HepG2 (cell line): ENCODE measurements around the gene POMT2. TPM values are rescaled to one million over a fixed set of nuclear protein-coding genes. Genes with fewer than 3 reads are reported as not detected.

ENCODE experiments used
- ATAC-seq: fragments of 200-7000 bp; cut with Tn5 transposase; 3 replicates; pipeline ENCODE4 v1.9.1; 2020; ENCODE audit warnings: mild to moderate bottlenecking, moderate library complexity
- BruUV-seq: library from RNA; stranded (reverse); fragments of 400-500 nt; replicated peaks from 2 replicates; lab custom pipeline; 2021; lab: Mats Ljungman, UMichigan
- CTCF ChIA-PET: fragments of 300-600 bp; formaldehyde crosslinking; extraction: SDS; loops from one replicate; lab custom pipeline; 2021; ENCODE audit warnings: low total read pairs, inconsistent platforms, low intra/inter-chr PET ratio; lab: Yijun Ruan, JAX
- POLR2A ChIA-PET: fragments of 350-600 bp; sonication (Branson Sonifier 250); formaldehyde crosslinking; loops from one replicate; lab custom pipeline; 2020; ENCODE audit warnings: antibody characterized with exemption, inconsistent platforms; lab: Yijun Ruan, JAX
- DNase-seq: peaks from one replicate; pipeline ENCODE4 v3.0.0-alpha.2; 2015; ENCODE audit warnings: low spot score
- FAIRE-seq: peaks from 3 replicates; lab custom pipeline; 2011; peaks lifted over from hg19 to GRCh38; lab: Jason Lieb, UNC
- H2AFZ ChIP-seq: one replicate; pipeline ENCODE4 v1.6.1; 2011; ENCODE audit warnings: low read length, inconsistent platforms
- H3K27ac ChIP-seq: fragments of 300-600 bp; 3 replicates; pipeline ENCODE4 v1.8.0; 2011; ENCODE audit warnings: mixed run types, mild to moderate bottlenecking, mixed read lengths, low read length, inconsistent platforms; ENCODE audit not compliant: insufficient read depth; ENCODE audit errors: extremely low read length
- H3K27me3 ChIP-seq, 2 experiments: fragments of 200-600 bp in 1 of 2; 2 replicates in 1 of 2; 3 replicates in 1 of 2; pipeline versions ENCODE4 v1.6.0 to v1.8.0; 2011; ENCODE audit warnings: low read length in 2 of 2, mild to moderate bottlenecking in 2 of 2, moderate library complexity in 2 of 2, inconsistent platforms in 1 of 2; ENCODE audit not compliant: insufficient read depth in 2 of 2, control insufficient read depth in 1 of 2
- H3K36me3 ChIP-seq, 2 experiments: fragments of 200-600 bp in 1 of 2; replicated peaks in 1 of 2; 2 replicates in 1 of 2; 3 replicates in 1 of 2; pipeline versions ENCODE4 v1.5.1 to v1.8.0; 2011; ENCODE audit warnings: low read length in 2 of 2, inconsistent platforms in 1 of 2; ENCODE audit not compliant: insufficient read depth in 2 of 2, control insufficient read depth in 1 of 2
- H3K4me1 ChIP-seq: 2 replicates; pipeline ENCODE4 v1.5.1; 2012; ENCODE audit warnings: low read length, inconsistent platforms; ENCODE audit not compliant: insufficient read depth
- H3K4me2 ChIP-seq: 2 replicates; pipeline ENCODE4 v1.6.0; 2011; ENCODE audit warnings: low read depth, low read length, inconsistent platforms
- H3K4me3 ChIP-seq, 3 experiments: fragments of 200-600 bp in 1 of 3; sonication (generic), shearing (Covaris generic) in 1 of 3; replicated peaks in 1 of 3; 2 replicates each; pipeline ENCODE4 v1.5.1; 2011 to 2016; ENCODE audit warnings: low read length in 3 of 3, inconsistent platforms in 2 of 3, low read depth in 2 of 3, mild to moderate bottlenecking in 2 of 3, control low read depth in 1 of 3, mixed read lengths in 1 of 3; ENCODE audit not compliant: insufficient read depth in 1 of 3
- H3K79me2 ChIP-seq: one replicate; pipeline ENCODE4 v1.6.1; 2011; ENCODE audit warnings: low read length, inconsistent platforms; ENCODE audit not compliant: insufficient read depth
- H3K9ac ChIP-seq: 2 replicates; pipeline ENCODE4 v1.6.0; 2011; ENCODE audit warnings: mild to moderate bottlenecking, low read depth, low read length, inconsistent platforms; ENCODE audit not compliant: insufficient read depth
- H3K9me3 ChIP-seq: 2 replicates; pipeline ENCODE4 v1.5.1; 2012; ENCODE audit warnings: mild to moderate bottlenecking, low read length
- H4K20me1 ChIP-seq: 2 replicates; pipeline ENCODE4 v1.6.0; 2011; ENCODE audit warnings: inconsistent platforms, mild to moderate bottlenecking, low read length, moderate library complexity; ENCODE audit not compliant: insufficient read depth
- ARID5B ChIP-seq: IDR thresholded peaks from 2 replicates; pipeline ENCODE4 v1.4.0; 2020; ENCODE audit warnings: mild to moderate bottlenecking, missing genetic modification reagents
- BHLHE40 ChIP-seq: IDR thresholded peaks from 2 replicates; pipeline ENCODE4 v1.6.1; 2011; ENCODE audit warnings: low read length, improper control_type of control experiment
- CBX1 ChIP-seq: IDR thresholded peaks from one replicate; pipeline ENCODE4 v1.6.1; 2016; ENCODE audit warnings: antibody characterized with exemption, low read depth
- DDIT3 ChIP-seq: sonication (generic); formaldehyde crosslinking; IDR thresholded peaks from 2 replicates; pipeline ENCODE4 v1.4.0; 2020; ENCODE audit warnings: mild to moderate bottlenecking, missing genetic modification reagents
- FOSL1 ChIP-seq: sonication (generic); formaldehyde crosslinking; IDR thresholded peaks from 2 replicates; pipeline ENCODE4 v1.9.0; 2021; ENCODE audit warnings: missing genetic modification reagents, borderline replicate concordance
- PRPF4 ChIP-seq: fragments of 200-400 bp; formaldehyde crosslinking; IDR thresholded peaks from 2 replicates; pipeline ENCODE4 v1.6.1; 2016; ENCODE audit warnings: low read length, low read depth; ENCODE audit not compliant: poor library complexity, severe bottlenecking
- SNRNP70 ChIP-seq: fragments of 200-400 bp; formaldehyde crosslinking; IDR thresholded peaks from 2 replicates; pipeline ENCODE4 v1.6.1; 2017; ENCODE audit warnings: mild to moderate bottlenecking, low read depth, low read length, moderate library complexity
- SRSF4 ChIP-seq: fragments of 200-400 bp; formaldehyde crosslinking; IDR thresholded peaks from one replicate; pipeline ENCODE4 v1.6.1; 2018; ENCODE audit warnings: mild to moderate bottlenecking, low read depth, low read length, moderate library complexity; ENCODE audit not compliant: poor library complexity, severe bottlenecking
- TBP ChIP-seq: sonication (generic); formaldehyde crosslinking; IDR thresholded peaks from 2 replicates; pipeline ENCODE4 v1.5.0; 2020; ENCODE audit warnings: missing genetic modification reagents
- ZBTB4 ChIP-seq: sonication (generic); formaldehyde crosslinking; IDR thresholded peaks from 2 replicates; pipeline ENCODE4 v1.4.0; 2020; ENCODE audit warnings: missing genetic modification reagents, mild to moderate bottlenecking, borderline replicate concordance
- WGBS: methylation state at CpG from one replicate; pipeline ENCODE4 v1.1.6; 2017; ENCODE audit warnings: low lambda C conversion rate; 5-methylcytosine and 5-hydroxymethylcytosine counted together
- in situ Hi-C: cut with HindIII; loops from 2 replicates; pipeline ENCODE4 v1.10.0; 2017; ENCODE audit warnings: low pct_unique_long_range_greater_than_20kb; ENCODE audit not compliant: extremely low pct_ligation_motif_present
- intact Hi-C: fragments of 100-400 bp; cut with micrococcal nuclease; formaldehyde crosslinking; loops from one replicate; pipeline ENCODE4 v1.10.0; 2022; ENCODE audit not compliant: unreplicated experiment
- polyA plus RNA-seq, 8 experiments: library from polyadenylated mRNA; depleted of rRNA in 3 of 8; stranded (reverse) in 7 of 8; unstranded in 1 of 8; fragments of >200 nt; fragmentation: Illumina TruSeq in 4 of 8; extraction: Trizol in 4 of 8; gene quantifications; 2 replicates each; pipeline versions ENCODE4 v1.2.1 to v1.2.3, GENCODE V29; 2011 to 2016; ENCODE audit warnings: low read depth in 4 of 8, missing spikeins in 1 of 8, mixed read lengths in 1 of 8; ENCODE audit not compliant: insufficient read depth in 1 of 8
- total RNA-seq, 5 experiments: library from RNA; depleted of rRNA; stranded (reverse); fragments of >200 nt; fragmentation: Illumina TruSeq; extraction: Trizol; gene quantifications; 2 replicates each; pipeline ENCODE4 v1.2.3, GENCODE V29; 2016; ENCODE audit warnings: low read depth in 1 of 5
- TF ChIP-seq, protein P1 (sequence below): sonication (generic); formaldehyde crosslinking; IDR thresholded peaks from 2 replicates; pipeline ENCODE4 v1.8.1; 2023; ENCODE audit warnings: mild to moderate bottlenecking, missing genetic modification reagents
- TF ChIP-seq, protein P2 (sequence below): sonication (generic); formaldehyde crosslinking; IDR thresholded peaks from 2 replicates; pipeline ENCODE4 v1.5.1; 2020; ENCODE audit warnings: mild to moderate bottlenecking, missing genetic modification reagents, moderate library complexity

Gene POMT2
- total and polyA plus RNA-seq, 2 of the 13 experiments (the other 11 are each of a cell fraction or from before 2014, with no cell fraction given) = 15.3 to 15.9 TPM

DNA sequence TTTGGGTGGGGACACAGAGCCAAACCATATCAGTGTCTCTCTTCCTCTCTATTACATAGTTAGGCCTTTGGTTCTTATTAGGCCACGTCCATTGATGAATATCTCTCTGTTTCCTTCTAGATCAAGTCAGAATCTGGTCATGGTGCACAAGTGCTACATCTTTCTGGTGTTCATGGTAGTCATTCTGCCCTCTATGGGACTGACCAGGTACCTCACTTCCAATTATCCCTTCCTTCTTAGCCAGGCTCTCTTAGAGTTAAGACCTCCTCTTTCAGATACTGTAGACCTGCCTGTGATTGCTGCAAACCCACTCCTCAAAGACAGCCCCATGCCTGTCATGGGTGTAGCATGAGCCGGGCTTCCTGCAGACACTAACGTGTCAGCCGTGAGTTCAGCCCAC lies 74.9 kb downstream of the POMT2 start (continued):
- TF ChIP-seq, protein P1, sequence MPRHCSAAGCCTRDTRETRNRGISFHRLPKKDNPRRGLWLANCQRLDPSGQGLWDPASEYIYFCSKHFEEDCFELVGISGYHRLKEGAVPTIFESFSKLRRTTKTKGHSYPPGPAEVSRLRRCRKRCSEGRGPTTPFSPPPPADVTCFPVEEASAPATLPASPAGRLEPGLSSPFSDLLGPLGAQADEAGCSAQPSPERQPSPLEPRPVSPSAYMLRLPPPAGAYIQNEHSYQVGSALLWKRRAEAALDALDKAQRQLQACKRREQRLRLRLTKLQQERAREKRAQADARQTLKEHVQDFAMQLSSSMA (CRISPR knock-in tag) = no peak
- TF ChIP-seq SNRNP70 = no peak
- TF ChIP-seq BHLHE40 = no peak

DNA sequence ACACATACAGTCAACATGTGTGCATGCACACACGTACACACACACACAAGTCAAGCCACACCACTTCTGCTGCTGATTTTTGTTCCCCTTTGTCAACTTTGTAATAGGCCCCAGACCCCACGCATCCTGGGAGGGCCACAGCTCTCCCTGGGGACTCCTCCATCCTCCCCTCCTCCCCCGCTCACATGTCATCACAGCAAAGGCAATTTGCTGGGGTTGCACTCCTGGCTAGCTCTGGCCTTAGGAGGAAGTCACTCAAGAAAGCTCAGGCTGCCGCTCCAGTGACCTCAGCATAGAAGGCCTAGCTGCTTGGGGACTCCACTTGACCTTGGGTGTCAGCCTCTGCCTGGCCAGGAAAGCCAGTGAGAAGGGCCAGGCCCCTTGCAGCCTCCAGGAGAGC lies 76.8 kb downstream of the POMT2 start:
- DNase-seq (no peak), ATAC-seq (no peak), FAIRE-seq (no peak)
- Histone ChIP-seq H3K4me2 (no peak overlapping the region), H3K9ac (no peak overlapping the region), H3K4me3 (no peak overlapping the region), H2AFZ (no peak overlapping the region), H3K79me2 (no peaks in the 10 kb centered on the region), H3K36me3 (no peaks in the 10 kb centered on the region), H3K9me3 (no peaks in the 10 kb centered on the region), H3K27me3 (0 out of 5 replicates have a peak, but pooled peaks cover 0 to 1% of the 10 kb centered on the region in 2 experiments), H3K4me1 (no peaks in the 10 kb centered on the region), H4K20me1 (no peaks in the 10 kb centered on the region), H3K27ac (no peak overlapping the region)
- ChIA-PET POLR2A (no interaction called here), CTCF (no interaction called here)
- intact Hi-C loops = no loop called here
- in situ Hi-C loops = no loop called here
- BruUV-seq = no TSS peak
- 50% methylated on average over 4 of the region's 4 CpGs for WGBS
- no peak for TF ChIP-seq FOSL1
- TF ChIP-seq SRSF4 = no peak
- no peak for TF ChIP-seq TBP (CRISPR knock-in tag)
- no peak for TF ChIP-seq ARID5B (CRISPR knock-in tag)
- TF ChIP-seq, protein P2, sequence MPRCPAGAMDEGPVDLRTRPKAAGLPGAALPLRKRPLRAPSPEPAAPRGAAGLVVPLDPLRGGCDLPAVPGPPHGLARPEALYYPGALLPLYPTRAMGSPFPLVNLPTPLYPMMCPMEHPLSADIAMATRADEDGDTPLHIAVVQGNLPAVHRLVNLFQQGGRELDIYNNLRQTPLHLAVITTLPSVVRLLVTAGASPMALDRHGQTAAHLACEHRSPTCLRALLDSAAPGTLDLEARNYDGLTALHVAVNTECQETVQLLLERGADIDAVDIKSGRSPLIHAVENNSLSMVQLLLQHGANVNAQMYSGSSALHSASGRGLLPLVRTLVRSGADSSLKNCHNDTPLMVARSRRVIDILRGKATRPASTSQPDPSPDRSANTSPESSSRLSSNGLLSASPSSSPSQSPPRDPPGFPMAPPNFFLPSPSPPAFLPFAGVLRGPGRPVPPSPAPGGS (CRISPR knock-in tag) = no peak
- TF ChIP-seq CBX1 = no peak
- TF ChIP-seq ZBTB4 (CRISPR knock-in tag) = no peak
- TF ChIP-seq PRPF4 = no peak
- no peak for TF ChIP-seq DDIT3 (CRISPR knock-in tag)
